ENCODE results near the gene APAF1. TPM values are rescaled to one million over a fixed set of nuclear protein-coding genes. Genes with fewer than 3 reads are reported as not detected.

APAF1 gene
- total RNA-seq, 1 experiment from 2014 or later: 10.1 TPM

GRCh38 chr12:98763656-98764055 is 118.6 kb downstream of the APAF1 start:
- intact Hi-C loops (cut with micrococcal nuclease): no loop called here
- TF ChIP-seq EZH2phosphoT487 (IDR thresholded peaks at IDR 0.05; ENCODE audit: borderline replicate concordance, low read length) (no peak), EZH2 (IDR thresholded peaks at IDR 0.05; ENCODE audit: low read length, unreplicated experiment) (no peak), CTCF (conservative IDR thresholded peaks at IDR 0.05; ENCODE audit: low read depth, low read length) (no peak)
- ChIA-PET POLR2A (ENCODE audit: unreplicated experiment) (no interaction called here), CTCF (no interaction called here)
- DNase-seq (no peak), ATAC-seq (no peak)
- H4K20me1 ChIP-seq (ENCODE audit: low read length): no peaks in the 10 kb centered on the region
- no peaks in the 10 kb centered on the region for H3K36me3 ChIP-seq (ENCODE audit: low read depth, low read length)
- H2AFZ ChIP-seq (ENCODE audit: low read length): no peak overlapping the region
- no peak overlapping the region for H3K4me3 ChIP-seq (ENCODE audit: low read length)
- no peaks in the 10 kb centered on the region for H3K27me3 ChIP-seq (ENCODE audit: low read length)
- BruUV-seq (replicated peaks): no TSS peak
- H3K27ac ChIP-seq (ENCODE audit: low read length): no peak overlapping the region
- no peaks in the 10 kb centered on the region for H3K79me2 ChIP-seq (ENCODE audit: low read length)
- no peaks in the 10 kb centered on the region for H3K9me3 ChIP-seq (ENCODE audit: low read length)
- no peaks in the 10 kb centered on the region for H3F3A ChIP-seq (ENCODE audit: low read length, unreplicated experiment)
- H3K9me2 ChIP-seq (replicated peaks; ENCODE audit: low read length): no peaks in the 10 kb centered on the region
- H3K9ac ChIP-seq (ENCODE audit: low read length): no peak overlapping the region
- H3K4me2 ChIP-seq (ENCODE audit: low read length): no peak overlapping the region
- H3K4me1 ChIP-seq (ENCODE audit: insufficient read depth, low read length): no peaks in the 10 kb centered on the region

- Histone ChIP-seq H3K27ac (ENCODE audit: low read length) (no peak overlapping the region), H3K9me3 (ENCODE audit: low read length) (no peaks in the 10 kb centered on the region), H3K27me3 (ENCODE audit: low read length) (no peaks in the 10 kb centered on the region), H3K79me2 (ENCODE audit: low read length) (no peaks in the 10 kb centered on the region), H3K9me2 (replicated peaks; ENCODE audit: low read length) (no peaks in the 10 kb centered on the region), H3K4me3 (ENCODE audit: low read length) (no peak overlapping the region), H3K9ac (ENCODE audit: low read length) (no peak overlapping the region), H4K20me1 (ENCODE audit: low read length) (no peaks in the 10 kb centered on the region), H3K4me2 (ENCODE audit: low read length) (no peak overlapping the region), H3K4me1 (ENCODE audit: insufficient read depth, low read length) (no peaks in the 10 kb centered on the region), H3F3A (ENCODE audit: low read length, unreplicated experiment) (no peaks in the 10 kb centered on the region), H3K36me3 (ENCODE audit: low read depth, low read length) (no peaks in the 10 kb centered on the region), H2AFZ (ENCODE audit: low read length) (no peak overlapping the region)
- CTCF ChIA-PET: no interaction called here
- POLR2A ChIA-PET (ENCODE audit: unreplicated experiment): no interaction called here
- no TSS peak for BruUV-seq (replicated peaks)
- DNase-seq (no peak), ATAC-seq (no peak)
- intact Hi-C loops (cut with micrococcal nuclease): no loop called here
- TF ChIP-seq CTCF (conservative IDR thresholded peaks at IDR 0.05; ENCODE audit: low read depth, low read length) (no peak), EZH2 (IDR thresholded peaks at IDR 0.05; ENCODE audit: low read length, unreplicated experiment) (no peak), EZH2phosphoT487 (IDR thresholded peaks at IDR 0.05; ENCODE audit: borderline replicate concordance, low read length) (no peak)
Observed at GRCh38 chr12:98767248-98767647, 122.2 kb downstream of the APAF1 start.

- Histone ChIP-seq H4K20me1 (ENCODE audit: low read length) (no peaks in the 10 kb centered on the region), H3K79me2 (ENCODE audit: low read length) (no peaks in the 10 kb centered on the region), H3K4me3 (ENCODE audit: low read length) (no peak overlapping the region), H3K27me3 (ENCODE audit: low read length) (no peaks in the 10 kb centered on the region), H3K4me1 (ENCODE audit: insufficient read depth, low read length) (no peaks in the 10 kb centered on the region), H3K27ac (ENCODE audit: low read length) (no peak overlapping the region), H3F3A (ENCODE audit: low read length, unreplicated experiment) (no peaks in the 10 kb centered on the region), H3K9me2 (replicated peaks; ENCODE audit: low read length) (no peaks in the 10 kb centered on the region), H3K36me3 (ENCODE audit: low read depth, low read length) (no peaks in the 10 kb centered on the region), H3K9me3 (ENCODE audit: low read length) (no peaks in the 10 kb centered on the region), H3K9ac (ENCODE audit: low read length) (no peak overlapping the region), H3K4me2 (ENCODE audit: low read length) (no peak overlapping the region), H2AFZ (ENCODE audit: low read length) (no peak overlapping the region)
- POLR2A ChIA-PET (ENCODE audit: unreplicated experiment): no interaction called here
- ATAC-seq (no peak), DNase-seq (no peak)
- CTCF ChIA-PET: interaction anchor here (0.6 kb wide), 1 partner anchor 31 kb away, joined by 5 read pairs; no protein-coding TSS in a partner anchor
- intact Hi-C loops (cut with micrococcal nuclease): no loop called here
- no TSS peak for BruUV-seq (replicated peaks)
- TF ChIP-seq CTCF (conservative IDR thresholded peaks at IDR 0.05; ENCODE audit: low read depth, low read length) (no peak), EZH2phosphoT487 (IDR thresholded peaks at IDR 0.05; ENCODE audit: borderline replicate concordance, low read length) (no peak), EZH2 (IDR thresholded peaks at IDR 0.05; ENCODE audit: low read length, unreplicated experiment) (no peak)
Observed at GRCh38 chr12:98769068-98769467, 124.0 kb downstream of the APAF1 start.
